ENCODE data around the gene NOM1. TPM values are rescaled to one million over a fixed set of nuclear protein-coding genes. Genes with fewer than 3 reads are reported as not detected.

NOM1 gene
- total RNA-seq, 1 donor from 2014 or later, result 33.7 TPM

GRCh38 chr7:157014635-157015555 lies 65.4 kb downstream of the NOM1 start:
- intact Hi-C loops (cut with micrococcal nuclease), result loop anchor here (5.0 kb wide), 2 partner anchors 667 to 1208 kb away; no protein-coding TSS in a partner anchor

DNA sequence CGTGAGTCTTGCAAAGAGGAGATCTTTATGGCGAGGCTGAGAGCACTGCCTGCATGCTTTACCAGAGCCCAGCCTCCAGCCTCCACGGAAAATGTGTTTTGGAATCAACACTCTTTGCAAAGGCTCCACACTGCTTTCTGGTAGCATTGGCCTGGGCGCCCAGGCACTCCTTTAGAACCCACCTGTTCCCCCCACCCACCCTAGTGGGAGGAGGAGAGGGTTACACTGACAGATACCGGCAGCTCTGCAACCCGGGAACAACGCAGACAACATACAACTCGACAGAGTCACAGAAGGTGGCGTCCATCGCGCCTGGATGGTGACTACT lies 66.5 kb downstream of the NOM1 start:
- intact Hi-C loops (cut with micrococcal nuclease), result loop anchor here (5.0 kb wide), 2 partner anchors 666 to 1209 kb away; no protein-coding TSS in a partner anchor

DNA sequence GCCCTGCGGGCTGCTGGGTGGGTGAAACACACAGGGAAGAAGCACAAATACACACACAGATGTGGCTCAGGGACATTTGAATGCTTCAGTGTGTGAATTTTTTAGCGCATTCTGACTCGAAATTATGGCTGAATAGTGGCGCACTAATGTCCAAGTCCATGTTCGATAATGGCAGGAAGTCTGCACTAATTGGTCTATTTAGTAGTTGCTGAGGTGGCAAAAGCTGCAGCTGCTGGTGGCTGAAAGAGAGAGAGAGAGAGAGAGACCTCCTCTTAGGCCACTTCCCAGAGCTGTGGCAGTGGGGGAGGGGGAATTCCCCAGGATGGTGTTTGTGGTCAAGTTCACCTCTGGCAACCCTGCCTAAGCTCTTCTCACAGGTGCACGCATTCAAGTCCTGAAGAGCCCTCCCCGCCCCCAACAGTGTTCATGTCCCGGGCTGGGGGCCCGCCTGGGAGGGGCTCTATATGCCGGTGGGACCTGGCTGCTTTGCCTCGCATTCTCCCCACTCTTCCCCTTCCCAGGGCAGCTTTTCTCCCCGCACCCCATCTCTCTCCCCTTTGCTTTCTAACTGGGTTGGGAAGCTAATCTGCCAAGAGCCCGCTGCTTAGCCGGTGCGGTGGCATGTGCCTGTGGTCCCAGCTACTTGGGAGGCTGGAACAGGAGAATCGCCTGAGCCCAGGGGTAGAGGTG lies 67.0 kb downstream of the NOM1 start:
- intact Hi-C loops (cut with micrococcal nuclease), result loop anchor here (5.0 kb wide), 2 partner anchors 666 to 1209 kb away; no protein-coding TSS in a partner anchor

DNA sequence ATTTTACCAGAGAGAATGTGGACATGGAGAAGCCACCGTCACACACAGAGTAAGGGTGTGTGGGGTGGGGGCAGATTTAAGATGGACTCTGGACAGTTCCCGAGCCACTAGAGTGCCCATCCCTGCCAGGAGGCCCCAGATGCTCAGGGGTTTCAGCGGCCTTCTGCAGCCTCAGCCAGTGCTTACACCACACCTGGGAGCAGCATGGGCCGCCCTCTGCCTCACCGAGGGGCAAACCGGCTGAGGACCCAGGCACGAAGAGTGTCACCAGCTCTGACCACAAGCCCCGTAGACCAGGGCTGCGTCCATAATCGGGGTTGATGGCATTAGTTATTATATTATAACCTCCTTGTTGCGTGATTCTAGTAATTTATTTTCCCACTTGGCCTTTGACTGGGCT lies 67.6 kb downstream of the NOM1 start:
- intact Hi-C loops (cut with micrococcal nuclease), result loop anchor here (5.0 kb wide), 2 partner anchors 665 to 1210 kb away; no protein-coding TSS in a partner anchor

DNA sequence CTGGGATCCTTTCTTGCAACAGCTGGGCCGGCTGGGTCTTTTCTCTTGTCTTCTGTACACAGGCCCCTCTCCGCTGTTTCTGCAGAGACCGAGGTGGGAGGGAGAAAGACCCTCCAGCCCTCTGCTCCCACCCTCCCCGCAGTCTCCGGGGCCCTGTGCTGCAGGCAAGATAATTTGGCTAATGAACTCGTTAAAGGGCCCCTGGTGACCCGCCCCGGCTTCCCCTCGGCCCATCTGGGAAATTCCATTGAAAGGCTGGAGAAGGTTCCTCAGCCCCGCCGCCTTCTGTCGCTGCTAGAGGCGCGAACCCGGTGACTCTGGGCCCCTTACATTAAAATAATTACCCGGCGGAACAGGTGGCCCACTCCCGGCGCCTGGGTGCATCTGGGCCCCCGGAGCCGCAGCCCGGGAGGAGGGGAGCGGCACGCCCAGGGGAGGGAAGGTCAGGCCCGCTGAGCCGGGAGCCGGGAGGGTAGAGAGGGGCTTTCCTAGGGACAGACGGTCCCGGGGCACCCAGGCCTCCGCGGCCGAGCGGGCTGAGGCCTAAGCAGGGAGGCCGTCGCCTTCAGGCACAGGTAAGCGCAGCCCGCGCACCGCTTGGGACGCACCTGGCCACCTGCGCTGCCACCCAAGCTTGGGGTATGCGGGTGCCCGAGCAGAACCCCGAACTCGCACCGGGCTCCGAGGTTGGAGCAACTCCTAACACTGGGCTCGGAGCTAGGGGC lies 68.3 kb downstream of the NOM1 start:
- intact Hi-C loops (cut with micrococcal nuclease), result loop anchor here (2.0 to 5.0 kb wide), 3 partner anchors 13 to 1210 kb away; no protein-coding TSS in a partner anchor

- intact Hi-C loops (cut with micrococcal nuclease), result loop anchor here (2.0 to 5.0 kb wide), 3 partner anchors 14 to 1211 kb away; no protein-coding TSS in a partner anchor
Observed at GRCh38 chr7:157018328-157018996, 69.0 kb downstream of the NOM1 start.

- intact Hi-C loops (cut with micrococcal nuclease), result loop anchor here (2.0 to 5.0 kb wide), 3 partner anchors 14 to 1212 kb away; no protein-coding TSS in a partner anchor
Observed at GRCh38 chr7:157018997-157019608, 69.6 kb downstream of the NOM1 start.

DNA sequence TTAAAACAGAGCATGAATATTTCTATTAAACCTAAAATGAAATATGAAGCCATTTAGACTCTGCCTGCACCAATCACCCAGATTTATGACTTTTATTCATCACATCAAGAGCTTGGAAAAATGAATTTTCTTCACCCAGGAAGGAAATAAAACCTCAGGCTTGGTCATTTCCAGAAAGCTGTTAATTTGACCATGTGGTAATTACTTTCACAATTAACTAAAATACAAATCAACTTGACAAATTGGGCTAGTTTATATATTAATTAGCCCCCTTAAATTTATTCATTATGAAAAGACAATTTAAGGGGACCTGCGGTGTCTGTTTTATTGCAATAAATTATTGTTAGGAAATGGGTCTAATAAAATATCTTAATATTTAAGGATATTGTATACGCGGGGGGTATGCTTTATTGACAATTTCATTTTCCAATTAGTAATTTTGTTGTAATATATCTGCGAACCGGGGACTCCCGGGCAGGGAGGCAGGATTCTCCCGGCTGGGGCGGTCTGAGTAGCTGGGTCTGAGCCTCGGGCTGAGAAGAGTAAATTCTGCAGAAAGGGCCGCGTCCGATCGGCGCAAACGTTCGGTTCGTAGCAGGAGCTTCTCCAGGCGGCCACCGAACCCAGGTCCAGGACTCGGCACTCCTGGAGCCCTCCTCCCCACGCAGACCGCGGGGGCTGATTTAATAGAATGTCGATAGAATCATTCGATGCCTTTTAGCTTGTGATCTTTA lies 70.4 kb downstream of the NOM1 start:
- intact Hi-C loops (cut with micrococcal nuclease), result loop anchor here (2.0 to 5.0 kb wide), 5 partner anchors 15 to 1648 kb away; no protein-coding TSS in a partner anchor

DNA sequence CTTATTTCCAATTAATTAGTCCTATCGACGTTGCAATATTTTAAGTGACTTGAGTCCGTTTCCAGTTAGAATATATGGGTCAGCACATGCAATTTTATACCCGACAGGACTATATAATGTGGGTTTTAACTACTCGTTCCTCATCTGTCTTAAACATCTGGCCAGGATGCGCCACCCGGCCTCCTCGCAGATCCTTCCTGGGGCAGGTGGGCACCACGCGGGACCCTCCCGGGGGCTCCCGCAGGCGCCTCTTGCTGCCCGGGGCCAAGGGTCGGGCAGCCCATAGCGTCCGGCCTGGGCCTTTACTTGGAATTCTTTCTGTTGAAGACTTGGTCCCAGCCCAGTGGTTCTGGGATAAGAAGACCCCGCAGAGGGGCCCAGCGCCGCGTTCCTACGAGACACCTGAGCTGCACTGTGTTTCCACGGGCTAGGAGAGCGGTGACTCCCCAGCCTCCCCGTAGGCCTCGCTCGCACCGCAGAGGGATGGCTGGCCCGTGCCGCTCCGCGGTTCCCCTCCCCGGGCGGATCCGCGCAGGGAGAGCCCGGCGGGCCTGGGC lies 71.1 kb downstream of the NOM1 start:
- intact Hi-C loops (cut with micrococcal nuclease), result loop anchor here (2.0 to 5.0 kb wide), 2 partner anchors 1554 to 1648 kb away; no protein-coding TSS in a partner anchor

DNA sequence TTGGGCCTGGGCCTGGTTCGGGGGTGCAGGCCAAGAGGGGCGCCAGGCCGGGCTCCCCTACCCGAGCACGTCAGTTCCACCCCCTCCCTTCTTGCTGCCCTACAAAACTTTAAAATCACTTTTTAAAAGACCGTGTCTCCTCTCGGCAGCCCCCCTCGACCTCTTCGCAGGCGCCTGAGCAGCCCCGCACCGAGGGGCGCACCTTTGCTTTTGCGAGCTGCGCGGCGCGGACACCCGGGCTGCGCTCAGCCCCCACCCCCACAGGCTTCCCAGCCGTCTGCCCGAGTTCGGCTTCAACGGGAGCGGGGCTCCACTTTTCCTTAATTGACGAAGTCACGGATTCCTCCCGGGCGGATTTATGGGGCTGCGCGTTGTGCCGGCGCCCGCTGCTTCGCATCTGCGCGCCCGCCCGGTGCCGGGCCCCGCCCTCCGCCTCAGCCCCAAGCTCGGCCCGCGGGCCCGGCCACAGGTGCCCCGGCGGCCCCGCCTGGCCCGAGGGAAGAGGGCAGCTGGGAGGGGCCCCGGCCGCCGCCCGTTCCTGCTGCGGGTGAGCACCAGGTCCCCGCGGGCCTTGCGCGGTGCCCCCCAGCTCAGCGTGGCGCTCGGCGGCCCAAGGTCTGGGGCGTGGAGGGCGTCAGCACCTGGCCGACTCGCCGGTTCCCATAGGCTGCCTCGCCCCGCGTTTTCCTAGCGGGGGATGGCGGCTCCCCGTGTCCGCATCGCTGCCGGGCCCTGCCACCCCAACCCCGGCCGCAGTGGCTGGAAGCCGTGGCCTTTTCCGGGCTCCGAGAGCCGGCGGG lies 71.8 kb downstream of the NOM1 start:
- intact Hi-C loops (cut with micrococcal nuclease), result loop anchor here (2.0 to 5.0 kb wide), 2 partner anchors 1554 to 1649 kb away; no protein-coding TSS in a partner anchor

DNA sequence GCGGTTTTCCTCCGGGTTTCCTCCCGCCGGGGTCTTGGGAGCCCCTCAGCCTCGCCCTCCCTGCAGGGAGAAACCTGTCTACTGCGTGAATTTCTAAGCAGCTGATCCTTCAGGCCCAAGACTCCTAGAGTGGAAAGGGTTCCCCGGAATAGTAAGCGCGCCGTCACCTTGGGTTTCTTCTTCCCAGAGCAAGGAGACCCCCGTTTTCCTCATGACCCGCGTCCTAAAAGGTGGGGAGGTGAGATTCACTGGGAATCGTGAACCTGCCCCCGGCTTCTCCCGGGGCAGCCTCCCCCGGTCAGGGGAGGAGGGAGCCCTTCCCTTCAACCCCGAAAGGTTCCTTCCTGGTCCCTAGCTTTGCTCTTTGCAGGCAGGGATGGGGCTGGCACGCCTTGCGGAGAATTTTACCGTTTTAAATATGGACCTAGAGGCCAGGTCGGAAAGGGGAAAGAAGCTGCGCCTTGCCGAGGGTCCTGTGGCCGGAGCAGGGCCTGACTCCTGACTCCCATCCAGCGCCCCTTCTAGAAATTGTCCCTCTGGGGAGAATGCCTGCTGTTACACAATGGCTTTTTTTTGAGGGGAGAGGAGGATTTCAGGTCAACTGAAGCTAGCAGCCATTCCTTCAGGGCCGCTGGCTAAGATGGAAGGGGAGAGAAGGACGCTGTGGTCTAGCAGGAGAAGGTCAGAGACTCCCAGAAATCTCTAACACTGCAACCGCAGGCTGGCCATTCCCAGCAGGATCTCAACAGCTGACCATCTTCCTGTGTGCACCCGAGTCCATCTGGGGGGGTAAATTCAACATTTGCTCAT lies 72.6 kb downstream of the NOM1 start:
- intact Hi-C loops (cut with micrococcal nuclease), result loop anchor here (1.0 to 5.0 kb wide), 3 partner anchors 17 to 1650 kb away; no protein-coding TSS in a partner anchor

Other genes starting within 250 kb of the NOM1 start
- gene LMBR1, start 56.5 kb upstream of the NOM1 start, total RNA-seq, result 54.3 and 57.3 TPM in 2 replicates
- 0.17 TPM in 1 of 2 replicates, not detected in the other for gene MNX1, start 61.0 kb downstream of the NOM1 start, total RNA-seq
- gene UBE3C, start 189.2 kb downstream of the NOM1 start, total RNA-seq, result 63.8 and 70.2 TPM in 2 replicates

Measured in T-helper 1 cell treated with Interleukin-12 subunit alpha and Interleukin-12 subunit beta and Interleukin-4 antibody, amounts not matched to agents 30 ng/mL and 1 ng/mL, for 36 hours (primary cell).